AG04449 (cell line): ENCODE measurements around the gene NPTN.
A peak's percentile ranks its signal among the peaks of the same experiment; 100 is the strongest.
"Not testable (repeated sequence)": the region's sequence is repeated elsewhere in the genome, so short reads cannot be mapped to it uniquely, and the experiment has no call there.

Source experiments
- CTCF ChIA-PET: fragments of 350-600 bp; formaldehyde crosslinking; extraction: SDS; loops from one replicate; lab custom pipeline; 2021; ENCODE audit warnings: antibody characterized with exemption; lab: Yijun Ruan, JAX
- POLR2A ChIA-PET: fragments of 400-600, 350-600 bp; formaldehyde crosslinking; extraction: SDS; loops from one replicate; lab custom pipeline; 2020; ENCODE audit warnings: antibody characterized with exemption, inconsistent platforms; lab: Yijun Ruan, JAX
- DNase-seq: peaks from one replicate; pipeline ENCODE4 v3.0.0-alpha.2; 2010; ENCODE audit warnings: low read depth, low spot score
- H3K4me3 ChIP-seq: 2 replicates; pipeline ENCODE4 v1.5.1; 2011; ENCODE audit warnings: low read depth, mild to moderate bottlenecking, control low read depth, low read length
- TF ChIP-seq, protein P1 (sequence below): IDR thresholded peaks from one replicate; pipeline ENCODE4 v1.5.1; 2011; ENCODE audit warnings: mild to moderate bottlenecking, moderate library complexity, low read length, control low read depth, inconsistent platforms; ENCODE audit not compliant: insufficient read depth; ENCODE audit errors: missing control alignments

NPTN gene

DNA sequence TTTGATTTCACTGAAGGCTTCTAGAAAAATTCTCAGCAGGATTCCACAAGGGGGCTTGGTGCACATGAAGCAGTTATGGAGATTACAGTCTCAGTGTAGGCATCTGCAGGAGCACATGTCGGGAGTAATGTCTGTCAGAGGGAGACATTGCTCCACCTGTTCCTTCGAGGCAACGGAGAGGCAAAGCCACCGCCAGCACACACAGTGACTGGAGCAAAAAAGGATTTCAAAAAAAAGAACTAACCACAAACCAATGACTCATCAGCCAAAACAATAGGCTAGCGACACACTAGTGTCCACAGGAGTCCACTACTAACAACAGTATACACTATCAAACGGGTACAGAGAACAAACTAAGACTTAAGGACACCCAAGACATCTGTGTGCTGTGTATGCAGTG, 68.9 kb downstream of the NPTN start:
- H3K4me3 ChIP-seq, result no peak overlapping the region
- CTCF ChIA-PET, result interaction anchor here (1.6 to 8.7 kb wide), 3 partner anchors 33 to 138 kb away, joined by 3 to 214 read pairs (median 212); partner anchors contain the start of gene NPTN
- TF ChIP-seq, protein P1, sequence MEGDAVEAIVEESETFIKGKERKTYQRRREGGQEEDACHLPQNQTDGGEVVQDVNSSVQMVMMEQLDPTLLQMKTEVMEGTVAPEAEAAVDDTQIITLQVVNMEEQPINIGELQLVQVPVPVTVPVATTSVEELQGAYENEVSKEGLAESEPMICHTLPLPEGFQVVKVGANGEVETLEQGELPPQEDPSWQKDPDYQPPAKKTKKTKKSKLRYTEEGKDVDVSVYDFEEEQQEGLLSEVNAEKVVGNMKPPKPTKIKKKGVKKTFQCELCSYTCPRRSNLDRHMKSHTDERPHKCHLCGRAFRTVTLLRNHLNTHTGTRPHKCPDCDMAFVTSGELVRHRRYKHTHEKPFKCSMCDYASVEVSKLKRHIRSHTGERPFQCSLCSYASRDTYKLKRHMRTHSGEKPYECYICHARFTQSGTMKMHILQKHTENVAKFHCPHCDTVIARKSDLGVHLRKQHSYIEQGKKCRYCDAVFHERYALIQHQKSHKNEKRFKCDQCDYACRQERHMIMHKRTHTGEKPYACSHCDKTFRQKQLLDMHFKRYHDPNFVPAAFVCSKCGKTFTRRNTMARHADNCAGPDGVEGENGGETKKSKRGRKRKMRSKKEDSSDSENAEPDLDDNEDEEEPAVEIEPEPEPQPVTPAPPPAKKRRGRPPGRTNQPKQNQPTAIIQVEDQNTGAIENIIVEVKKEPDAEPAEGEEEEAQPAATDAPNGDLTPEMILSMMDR, result no peak
- POLR2A ChIA-PET, result no interaction called here
- DNase-seq, result no peak

DNA sequence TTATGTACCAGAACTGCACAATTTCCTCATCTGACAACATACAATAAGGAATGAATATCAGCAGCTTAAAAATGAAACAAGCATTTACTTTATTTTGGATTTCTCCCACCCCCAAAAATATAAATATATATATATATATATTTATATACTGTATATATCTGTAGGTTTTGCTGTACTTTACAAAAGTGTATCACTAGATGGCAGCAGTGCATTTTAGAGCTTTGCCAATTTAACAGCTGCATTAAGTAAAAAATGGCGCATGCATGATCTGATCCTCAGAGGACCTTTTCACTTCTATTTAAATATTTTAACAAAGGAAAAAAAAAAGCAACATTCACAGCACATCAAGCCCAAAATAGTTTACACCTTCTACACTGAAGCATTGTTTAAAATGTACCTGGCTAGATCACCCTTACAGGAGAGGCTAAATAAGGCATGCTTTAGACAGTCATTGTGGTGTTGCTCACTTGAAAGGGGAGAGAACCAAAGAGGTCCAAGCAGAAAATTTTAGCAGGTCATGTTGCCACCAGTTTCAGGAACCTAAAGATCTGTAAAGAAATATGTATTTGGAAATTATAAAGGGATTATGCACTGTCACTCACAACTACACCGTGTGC, 72.6 kb downstream of the NPTN start:
- CTCF ChIA-PET, result interaction anchor here (0.7 to 8.7 kb wide), 29 partner anchors 9 to 286 kb away, joined by 3 to 214 read pairs (median 5); partner anchors contain the start of gene NPTN
- TF ChIP-seq, protein P1, result peak; percentile 32
- peak; percentile 23 for DNase-seq
- POLR2A ChIA-PET, result no interaction called here
- no peak overlapping the region for H3K4me3 ChIP-seq

DNA sequence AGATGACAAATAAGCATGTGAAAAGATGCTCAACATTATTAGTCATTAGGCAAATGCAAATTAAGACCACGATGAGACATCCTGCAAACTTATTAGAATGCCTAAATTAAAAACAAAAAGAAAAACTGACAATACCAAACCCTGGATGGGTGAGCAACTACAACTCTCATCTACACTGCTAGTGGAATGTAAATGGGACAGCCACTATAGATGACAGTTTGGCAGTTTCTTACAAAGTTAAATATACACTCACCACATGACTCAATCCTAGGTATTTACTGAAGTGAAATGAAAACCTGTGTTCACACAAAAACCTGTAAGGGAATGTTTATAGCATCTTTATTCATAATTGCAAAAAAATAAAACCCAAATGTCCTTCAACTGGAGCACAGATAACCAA, 74.7 kb downstream of the NPTN start:
- no peak overlapping the region for H3K4me3 ChIP-seq
- TF ChIP-seq, protein P1, result no peak
- DNase-seq, result no peak
- CTCF ChIA-PET, result interaction anchor here (2.3 to 8.7 kb wide), 5 partner anchors 8 to 144 kb away, joined by 7 to 214 read pairs (median 18); partner anchors contain the start of gene NPTN
- POLR2A ChIA-PET, result no interaction called here

DNA sequence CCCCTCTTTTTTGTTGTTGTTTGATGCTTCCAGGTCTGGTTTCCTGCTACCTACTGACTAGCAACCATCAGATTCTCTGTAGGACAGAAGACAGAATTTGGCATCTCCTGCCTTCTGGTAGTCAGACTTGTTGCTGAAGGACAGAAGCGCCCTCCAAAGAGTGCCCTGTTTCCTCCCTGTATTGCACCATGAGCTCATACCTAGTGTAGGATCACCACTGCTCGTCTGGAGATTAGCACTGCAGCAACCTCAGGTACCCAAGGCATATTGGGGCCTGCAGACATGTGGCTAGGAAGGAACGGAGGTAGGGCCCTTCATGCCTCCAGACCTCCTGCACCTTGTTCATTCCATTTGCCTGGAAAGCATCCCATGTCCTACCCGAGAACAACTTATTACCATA, 78.1 kb downstream of the NPTN start:
- POLR2A ChIA-PET, result no interaction called here
- no peak overlapping the region for H3K4me3 ChIP-seq
- CTCF ChIA-PET, result interaction anchor here (1.1 to 5.9 kb wide), 5 partner anchors 81 to 249 kb away, joined by 3 to 38 read pairs (median 5); no protein-coding TSS in a partner anchor
- no peak for DNase-seq
- TF ChIP-seq, protein P1, result no peak

DNA sequence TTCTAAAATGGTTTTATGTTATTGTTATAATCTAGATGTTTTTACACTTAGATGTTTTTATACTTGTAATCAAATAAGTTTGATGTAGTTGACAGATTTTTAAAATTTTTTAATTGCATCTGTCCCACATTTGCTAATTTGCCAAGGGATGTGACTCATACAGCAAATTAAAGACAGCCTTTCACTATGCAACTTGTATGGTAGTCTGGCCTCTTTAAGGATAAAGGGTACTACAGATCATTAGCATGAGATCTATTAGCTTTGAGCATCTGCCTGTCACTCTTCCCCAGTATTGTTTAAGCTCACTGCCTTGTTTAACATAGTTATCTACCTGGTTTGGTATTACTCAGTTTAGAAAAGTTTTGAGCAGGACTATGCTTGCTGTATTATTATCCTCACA, 83.0 kb downstream of the NPTN start:
- POLR2A ChIA-PET, result no interaction called here
- no peak overlapping the region for H3K4me3 ChIP-seq
- DNase-seq, result no peak
- CTCF ChIA-PET, result interaction anchor here (0.8 to 1.8 kb wide), 7 partner anchors 10 to 155 kb away, joined by 3 to 14 read pairs (median 4); no protein-coding TSS in a partner anchor
- TF ChIP-seq, protein P1, result no peak

DNA sequence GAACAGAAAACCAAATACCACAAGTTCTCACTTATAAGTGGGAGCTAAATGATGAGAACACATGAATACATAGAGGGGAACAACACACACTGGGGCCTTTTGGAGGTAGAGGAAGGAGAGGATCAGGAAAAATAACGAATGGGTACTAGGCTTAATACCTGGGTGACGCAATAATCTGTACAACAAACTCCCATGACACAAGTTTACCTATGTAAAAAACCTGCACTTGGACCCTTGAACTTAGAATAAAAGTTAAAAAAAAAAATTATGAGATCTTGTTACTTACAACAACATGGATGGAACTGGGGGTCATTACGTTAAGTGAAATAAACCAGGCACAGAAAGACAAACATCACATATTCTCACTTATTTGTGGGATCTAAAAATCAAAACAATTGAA, 84.3 kb downstream of the NPTN start:
- CTCF ChIA-PET, result interaction anchor here (2.1 kb wide), 1 partner anchor 11 kb away, joined by 7 read pairs; no protein-coding TSS in a partner anchor
- H3K4me3 ChIP-seq, DNase-seq, POLR2A ChIA-PET: not testable (repeated sequence)
